Esophagus squamous epithelium (tissue), 5 donors: ENCODE results near the gene AKNA. TPM values are rescaled to one million over a fixed set of nuclear protein-coding genes. Genes with fewer than 3 reads are reported as not detected.

Experiments
- DNase-seq: peaks from one replicate; lab custom pipeline; 2025; lab: John Stamatoyannopoulos, UW
- H3K27ac ChIP-seq, 4 donors: fragments of 200-600 bp; sonication (generic); one replicate each; pipeline ENCODE4 v1.5.1; 2016 to 2019; ENCODE audit warnings: mild to moderate bottlenecking in 1 of 4
- H3K27me3 ChIP-seq, 4 donors: fragments of 200-600 bp; sonication (generic); 1 replicate in 3 of 4; 2 replicates in 1 of 4; pipeline versions ENCODE4 v1.5.1 to v1.6.0; 2017 to 2021; ENCODE audit warnings: antibody characterized with exemption in 1 of 4
- H3K36me3 ChIP-seq, 3 donors: fragments of 200-600 bp; sonication (generic); one replicate each; pipeline ENCODE4 v1.5.1; 2016 to 2019
- H3K4me1 ChIP-seq, 3 donors: fragments of 200-600 bp; sonication (generic); one replicate each; pipeline ENCODE4 v1.5.1; 2017 to 2019
- H3K4me3 ChIP-seq, 4 donors: fragments of 200-600 bp; sonication (generic); 1 replicate in 3 of 4; 2 replicates in 1 of 4; pipeline ENCODE4 v1.5.1; 2016 to 2019; ENCODE audit warnings: mild to moderate bottlenecking in 2 of 4, moderate library complexity in 1 of 4
- H3K9me3 ChIP-seq, 3 donors: fragments of 200-600 bp; sonication (generic); one replicate each; pipeline ENCODE4 v1.5.1; 2016 to 2019
- POLR2A ChIP-seq, 4 donors: fragments of 450-650 bp; IDR thresholded peaks; one replicate each; pipeline ENCODE4 v1.6.1; 2017; ENCODE audit warnings: antibody characterized with exemption in 4 of 4, mild to moderate bottlenecking in 4 of 4, moderate library complexity in 3 of 4
- WGBS, 2 donors: methylation state at CpG; one replicate each; pipeline ENCODE4 v1.1.5; 2018; 5-methylcytosine and 5-hydroxymethylcytosine counted together
- intact Hi-C: fragments of 100-400 bp; cut with DNase I; formaldehyde crosslinking; loops from one replicate; pipeline ENCODE4 v1.15.0; 2022
- total RNA-seq, 4 donors: library from RNA; depleted of rRNA; stranded (reverse); fragments of >200 nt; gene quantifications; one replicate each; pipeline ENCODE4 v1.1.0, GENCODE V29; 2016
- TF ChIP-seq, protein P1 (sequence below), 6 experiments: fragments of 450-650 bp in 4 of 6; fragments of 200-600 bp in 2 of 6; sonication (generic) in 2 of 6; IDR thresholded peaks; one replicate each; pipeline ENCODE4 v1.5.1; 2016 to 2019; ENCODE audit warnings: antibody characterized with exemption in 6 of 6, mild to moderate bottlenecking in 4 of 6, moderate library complexity in 4 of 6
- donor health status: DM: yes; HTN: yes; CAD: no.

The AKNA gene
- total RNA-seq, 4 donors from 2014 or later = 6.1 to 25.0 (median 7.6) TPM

DNA sequence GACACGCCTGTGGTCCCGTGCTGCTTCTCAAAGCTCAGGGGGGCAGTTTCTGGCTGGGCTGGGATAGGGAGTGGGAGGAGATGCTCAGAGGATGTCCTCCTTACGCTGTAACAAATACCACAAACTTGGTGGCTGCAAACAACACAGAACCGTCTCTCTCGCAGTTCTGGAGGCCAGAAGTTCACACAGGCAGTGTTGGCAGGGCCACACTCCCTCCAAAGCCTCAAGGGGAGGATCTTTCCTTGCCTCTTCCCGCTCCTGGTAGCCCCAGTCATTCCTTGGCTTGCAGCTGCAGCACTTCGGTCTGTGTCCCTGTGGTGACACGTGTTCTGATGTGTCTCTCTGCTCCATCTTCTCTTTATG, 75.3 kb downstream of the AKNA start:
- no peaks in the 10 kb centered on the region for H3K9me3 ChIP-seq
- no peaks in the 10 kb centered on the region for H3K27me3 ChIP-seq
- H3K27ac ChIP-seq = no peak overlapping the region
- TF ChIP-seq, protein P1, sequence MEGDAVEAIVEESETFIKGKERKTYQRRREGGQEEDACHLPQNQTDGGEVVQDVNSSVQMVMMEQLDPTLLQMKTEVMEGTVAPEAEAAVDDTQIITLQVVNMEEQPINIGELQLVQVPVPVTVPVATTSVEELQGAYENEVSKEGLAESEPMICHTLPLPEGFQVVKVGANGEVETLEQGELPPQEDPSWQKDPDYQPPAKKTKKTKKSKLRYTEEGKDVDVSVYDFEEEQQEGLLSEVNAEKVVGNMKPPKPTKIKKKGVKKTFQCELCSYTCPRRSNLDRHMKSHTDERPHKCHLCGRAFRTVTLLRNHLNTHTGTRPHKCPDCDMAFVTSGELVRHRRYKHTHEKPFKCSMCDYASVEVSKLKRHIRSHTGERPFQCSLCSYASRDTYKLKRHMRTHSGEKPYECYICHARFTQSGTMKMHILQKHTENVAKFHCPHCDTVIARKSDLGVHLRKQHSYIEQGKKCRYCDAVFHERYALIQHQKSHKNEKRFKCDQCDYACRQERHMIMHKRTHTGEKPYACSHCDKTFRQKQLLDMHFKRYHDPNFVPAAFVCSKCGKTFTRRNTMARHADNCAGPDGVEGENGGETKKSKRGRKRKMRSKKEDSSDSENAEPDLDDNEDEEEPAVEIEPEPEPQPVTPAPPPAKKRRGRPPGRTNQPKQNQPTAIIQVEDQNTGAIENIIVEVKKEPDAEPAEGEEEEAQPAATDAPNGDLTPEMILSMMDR (IDR thresholded peaks at IDR 0.05) = no peak
- TF ChIP-seq POLR2A (IDR thresholded peaks at IDR 0.05) = no peak
- H3K36me3 ChIP-seq = peaks cover 0 to 26% (median 0%) of the 10 kb centered on the region in 3 donors
- peaks cover 0 to 4% (median 0%) of the 10 kb centered on the region in 3 donors for H3K4me1 ChIP-seq
- WGBS, 2 donors = 73 to 78% methylated on average over 6 to 8 of the region's 8 CpGs
- intact Hi-C loops = no loop called here
- no peak overlapping the region for H3K4me3 ChIP-seq
- DNase-seq = no peak

DNA sequence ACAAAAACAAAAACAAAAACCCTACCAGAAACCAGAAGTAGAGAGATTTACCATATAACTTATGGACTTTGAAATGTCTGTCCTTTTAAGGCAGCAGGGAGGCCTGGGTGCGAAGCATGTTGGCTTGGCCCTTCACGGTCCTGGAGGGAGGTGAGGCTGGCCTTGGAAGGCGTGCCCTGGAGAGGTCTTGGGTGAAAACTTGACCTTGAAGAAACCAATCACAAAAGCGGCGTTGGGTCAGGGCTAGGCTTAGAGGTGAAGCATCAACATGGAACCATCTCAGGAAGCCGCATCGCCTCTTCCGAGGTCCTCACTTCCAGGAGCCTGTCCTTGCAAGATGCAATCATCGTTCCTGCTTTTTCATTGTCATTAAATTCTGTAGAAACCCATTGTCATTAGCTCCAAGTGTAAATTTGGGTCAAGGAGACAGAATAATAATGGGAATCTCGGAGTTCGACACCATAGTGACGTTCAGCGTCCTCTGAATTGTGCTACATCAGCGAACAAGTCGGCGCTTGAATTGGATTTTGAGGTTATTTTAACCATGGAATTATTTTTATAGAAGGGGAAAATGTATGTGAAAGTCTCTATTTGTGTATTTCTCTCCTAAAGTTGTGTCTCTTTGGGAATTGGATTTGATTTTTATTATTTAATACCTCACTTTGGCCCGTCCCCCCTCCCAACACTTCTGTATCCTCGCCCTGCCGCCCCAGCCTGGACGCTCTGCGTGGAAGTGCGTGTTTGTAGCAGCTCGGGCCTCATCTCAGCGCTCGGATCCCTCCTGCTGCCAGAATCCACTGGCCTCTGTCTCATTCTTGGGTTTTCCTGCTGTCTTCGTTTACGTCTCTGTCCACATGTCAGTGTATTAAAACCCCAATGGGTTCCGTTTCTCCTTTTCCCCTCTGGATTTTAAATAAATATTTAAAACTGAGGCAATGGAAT, 75.9 kb downstream of the AKNA start:
- H3K27me3 ChIP-seq = no peaks in the 10 kb centered on the region
- DNase-seq = no peak
- H3K36me3 ChIP-seq = peaks cover 0 to 33% (median 0%) of the 10 kb centered on the region in 3 donors
- H3K4me1 ChIP-seq = peaks cover 0 to 4% (median 0%) of the 10 kb centered on the region in 3 donors
- TF ChIP-seq, protein P1 (IDR thresholded peaks at IDR 0.05) = no peak
- TF ChIP-seq POLR2A (IDR thresholded peaks at IDR 0.05) = no peak
- intact Hi-C loops = no loop called here
- no peak overlapping the region for H3K4me3 ChIP-seq
- 91 to 92% methylated on average over 27 to 28 of the region's 28 CpGs for WGBS, 2 donors
- H3K27ac ChIP-seq = no peak overlapping the region
- H3K9me3 ChIP-seq = no peaks in the 10 kb centered on the region

DNA sequence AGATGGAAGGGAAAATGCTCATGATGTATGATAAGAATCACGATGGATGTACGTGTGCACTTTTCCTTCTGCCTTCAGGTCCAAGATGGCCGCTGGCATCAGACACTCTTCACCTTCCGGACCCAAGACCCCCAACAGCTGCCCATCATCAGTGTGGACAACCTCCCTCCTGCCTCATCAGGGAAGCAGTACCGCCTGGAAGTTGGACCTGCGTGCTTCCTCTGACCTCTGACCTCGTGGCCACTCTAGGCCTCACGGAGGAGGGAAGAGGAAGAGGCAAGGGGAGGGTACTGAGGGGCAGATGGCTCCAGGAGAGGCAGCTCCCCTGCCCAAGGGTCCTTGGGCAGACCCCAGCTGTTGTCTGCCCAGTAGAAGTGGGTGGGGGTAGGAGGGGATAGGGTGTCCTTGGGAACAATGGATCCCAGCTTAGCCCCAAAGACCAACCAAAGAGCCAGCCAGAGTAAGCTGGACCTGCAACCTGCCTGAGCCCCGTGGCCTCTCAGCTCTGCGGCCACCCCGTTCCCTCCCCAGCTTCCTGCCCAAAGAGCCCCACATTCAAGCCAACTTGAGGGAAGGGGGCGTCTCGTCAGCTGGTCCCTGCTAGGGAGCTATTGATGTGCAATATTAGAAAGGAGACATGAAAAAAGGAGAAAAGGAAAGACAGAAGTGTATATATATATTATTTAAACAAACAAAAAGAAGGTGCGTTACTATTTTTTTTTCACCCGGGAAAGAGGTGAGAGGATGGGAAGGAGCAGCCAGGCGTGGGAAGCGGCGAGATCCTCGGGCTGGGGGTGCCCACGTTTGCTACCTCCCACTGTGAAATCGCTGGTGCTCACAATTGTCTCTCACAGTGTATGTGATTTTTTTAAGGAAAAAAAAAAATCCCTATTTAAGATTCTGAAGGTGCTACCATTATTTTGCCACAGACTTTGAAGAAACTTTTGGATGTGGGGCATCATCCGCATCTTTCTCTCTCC, 77.0 kb downstream of the AKNA start:
- no peak for DNase-seq
- Histone ChIP-seq H3K27me3 (no peaks in the 10 kb centered on the region), H3K4me3 (no peak overlapping the region), H3K4me1 (peaks cover 0 to 3% (median 0%) of the 10 kb centered on the region in 3 donors), H3K9me3 (no peaks in the 10 kb centered on the region), H3K36me3 (peaks cover 0 to 36% (median 0%) of the 10 kb centered on the region in 3 donors), H3K27ac (no peak overlapping the region)
- TF ChIP-seq, protein P1 (IDR thresholded peaks at IDR 0.05) = no peak
- TF ChIP-seq POLR2A (IDR thresholded peaks at IDR 0.05) = no peak
- 83 to 87% methylated on average over 19 to 21 of the region's 22 CpGs for WGBS, 2 donors
- intact Hi-C loops = no loop called here

DNA sequence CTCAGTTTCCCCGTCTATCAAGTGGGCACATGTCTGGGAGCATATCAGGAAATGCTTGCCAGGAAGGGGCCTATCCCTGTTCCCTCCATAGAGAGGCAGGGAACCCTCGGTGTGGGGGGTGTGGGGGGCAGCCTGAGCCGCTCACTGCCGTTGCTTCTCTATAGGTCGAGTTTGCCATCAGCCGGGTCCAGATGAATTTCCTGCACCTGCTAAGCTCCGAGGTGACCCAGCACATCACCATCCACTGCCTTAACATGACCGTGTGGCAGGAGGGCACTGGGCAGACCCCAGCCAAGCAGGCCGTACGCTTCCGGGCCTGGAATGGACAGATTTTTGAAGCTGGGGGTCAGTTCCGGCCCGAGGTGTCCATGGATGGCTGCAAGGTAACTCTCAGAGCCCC, 78.7 kb downstream of the AKNA start:
- no peak for TF ChIP-seq POLR2A (IDR thresholded peaks at IDR 0.05)
- TF ChIP-seq, protein P1 (IDR thresholded peaks at IDR 0.05) = no peak
- Histone ChIP-seq H3K27me3 (no peaks in the 10 kb centered on the region), H3K9me3 (no peaks in the 10 kb centered on the region), H3K4me3 (no peak overlapping the region), H3K36me3 (peaks cover 0 to 36% (median 0%) of the 10 kb centered on the region in 3 donors), H3K27ac (no peak overlapping the region), H3K4me1 (peaks cover 0 to 7% (median 0%) of the 10 kb centered on the region in 3 donors)
- intact Hi-C loops = no loop called here
- 67 to 70% methylated on average over 2 to 5 of the region's 13 CpGs for WGBS, 2 donors
- DNase-seq = no peak
